Neural progenitor cell (in vitro differentiated cells): ENCODE results near the gene SEC62. TPM values are rescaled to one million over a fixed set of nuclear protein-coding genes. Genes with fewer than 3 reads are reported as not detected.

Source experiments
- DNase-seq: peaks from one replicate; pipeline ENCODE4 v3.0.0-alpha.2; 2016; ENCODE audit warnings: low spot score
- H2AFZ ChIP-seq: fragments of 200-600 bp; sonication (generic); replicated peaks from 2 replicates; pipeline ENCODE4 v1.6.1; 2016; ENCODE audit warnings: antibody characterized with exemption
- H3F3A ChIP-seq: fragments of 200-600 bp; sonication (generic); 2 replicates; pipeline ENCODE4 v1.6.1; 2016; ENCODE audit warnings: antibody characterized with exemption, low read depth
- H3K27ac ChIP-seq: fragments of 200-600 bp; sonication (generic); 2 replicates; pipeline ENCODE4 v1.5.1; 2016; ENCODE audit warnings: mild to moderate bottlenecking
- H3K27me3 ChIP-seq: fragments of 200-600 bp; sonication (generic); 2 replicates; pipeline ENCODE4 v1.6.1; 2016; ENCODE audit warnings: mild to moderate bottlenecking, moderate library complexity
- H3K36me3 ChIP-seq: fragments of 200-600 bp; sonication (generic); 2 replicates; pipeline ENCODE4 v1.5.1; 2016
- H3K4me1 ChIP-seq: fragments of 200-600 bp; sonication (generic); 2 replicates; pipeline ENCODE4 v1.6.1; 2016; ENCODE audit warnings: mixed run types
- H3K4me2 ChIP-seq: fragments of 200-600 bp; sonication (generic); 2 replicates; pipeline ENCODE4 v1.6.1; 2016
- H3K4me3 ChIP-seq: fragments of 200-600 bp; sonication (generic); 2 replicates; pipeline ENCODE4 v1.5.1; 2016
- H3K79me2 ChIP-seq: fragments of 200-600 bp; sonication (generic); 2 replicates; pipeline ENCODE4 v1.6.1; 2016; ENCODE audit warnings: low read depth
- H3K9ac ChIP-seq: fragments of 200-600 bp; sonication (generic); 2 replicates; pipeline ENCODE4 v1.6.1; 2016
- H3K9me3 ChIP-seq: fragments of 200-600 bp; sonication (generic); 2 replicates; pipeline ENCODE4 v1.5.1; 2016; ENCODE audit warnings: low read depth
- H4K20me1 ChIP-seq: fragments of 200-600 bp; sonication (generic); 2 replicates; pipeline ENCODE4 v1.6.1; 2016; ENCODE audit warnings: low read depth
- H3K27ac Mint-ChIP-seq: 3 replicates; pipeline ENCODE4 v1.8.0; 2021; ENCODE audit warnings: mixed read lengths
- H3K27me3 Mint-ChIP-seq: 2 replicates; pipeline ENCODE4 v1.8.0; 2022; ENCODE audit warnings: low read depth, mild to moderate bottlenecking, inconsistent platforms, moderate library complexity, mixed read lengths; ENCODE audit not compliant: insufficient read depth
- H3K36me3 Mint-ChIP-seq: 3 replicates; pipeline ENCODE4 v1.8.0; 2021; ENCODE audit warnings: mixed read lengths
- H3K4me1 Mint-ChIP-seq: 3 replicates; pipeline ENCODE4 v1.8.0; 2021; ENCODE audit warnings: mixed read lengths
- H3K4me3 Mint-ChIP-seq: 3 replicates; pipeline ENCODE4 v1.8.0; 2021; ENCODE audit warnings: mild to moderate bottlenecking, moderate library complexity, mixed read lengths
- H3K9me3 Mint-ChIP-seq: 3 replicates; pipeline ENCODE4 v1.8.0; 2020; ENCODE audit warnings: mixed read lengths
- EZH2 ChIP-seq: fragments of 200-600 bp; sonication (generic); IDR thresholded peaks from 2 replicates; pipeline ENCODE4 v1.6.1; 2017; ENCODE audit warnings: antibody characterized with exemption, mild to moderate bottlenecking, moderate library complexity
- EZH2phosphoT487 ChIP-seq: fragments of 200-600 bp; sonication (generic); IDR thresholded peaks from 2 replicates; pipeline ENCODE4 v1.6.1; 2017; ENCODE audit warnings: antibody characterized with exemption
- total RNA-seq: library from RNA; depleted of rRNA; stranded (reverse); fragments of >200 nt; gene quantifications from 2 replicates; pipeline ENCODE4 v1.2.3, GENCODE V29; 2015; ENCODE audit warnings: low replicate concordance
- TF ChIP-seq, protein P1 (sequence below): fragments of 200-600 bp; sonication (generic); IDR thresholded peaks from 2 replicates; pipeline ENCODE4 v1.5.1; 2017; ENCODE audit warnings: antibody characterized with exemption, mild to moderate bottlenecking

Gene SEC62
- total RNA-seq, 1 donor from 2014 or later, result 34.8 TPM

DNA sequence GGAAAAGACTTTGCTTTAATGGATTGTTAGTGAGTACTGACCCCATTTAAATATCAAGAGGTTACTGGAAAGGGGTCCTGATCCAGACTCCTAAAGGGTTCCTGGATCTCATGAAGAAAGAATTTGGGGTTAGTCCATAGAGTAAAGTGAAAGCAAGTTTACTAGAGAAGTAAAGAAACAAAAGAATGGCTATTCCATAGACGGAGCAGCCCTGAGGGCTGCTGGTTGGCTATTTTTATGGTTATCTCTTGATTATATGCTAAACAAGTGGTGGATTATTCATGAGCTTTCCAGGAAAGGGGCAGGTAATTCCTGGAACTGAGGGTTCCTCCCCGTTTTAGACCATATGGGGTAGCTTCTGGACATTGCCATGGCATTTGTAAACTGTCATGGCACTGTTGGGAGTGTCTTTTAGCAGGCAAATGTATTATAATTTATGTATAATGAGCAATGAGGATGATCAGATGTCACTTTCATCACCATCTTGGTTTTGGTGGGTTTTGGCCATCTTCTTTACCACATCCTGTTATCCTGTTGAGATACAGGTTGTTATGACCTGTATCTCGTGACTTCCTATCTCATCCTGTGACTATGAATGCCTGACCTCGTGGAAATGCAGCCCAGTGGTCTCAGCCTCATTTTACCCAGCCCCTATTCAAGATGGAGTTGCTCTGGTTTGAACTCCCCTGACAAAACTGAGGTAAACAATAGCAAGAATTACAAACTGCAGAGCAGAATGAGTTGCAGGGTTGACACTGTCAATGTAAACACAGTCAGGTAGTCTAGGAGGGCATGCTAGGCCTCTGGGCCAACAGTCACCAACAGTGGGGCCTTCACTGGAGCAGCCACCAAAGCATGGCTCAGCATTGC is 60.9 kb downstream of the SEC62 start:
- no peaks in the 10 kb centered on the region for H3K4me1 ChIP-seq
- H4K20me1 ChIP-seq, result no peaks in the 10 kb centered on the region
- Mint-ChIP-seq H3K4me1 (no peaks in the 10 kb centered on the region), H3K9me3 (no peaks in the 10 kb centered on the region), H3K27me3 (peaks cover 2% of the 10 kb centered on the region), H3K27ac (no peak overlapping the region), H3K4me3 (no peak overlapping the region), H3K36me3 (no peaks in the 10 kb centered on the region)
- DNase-seq, result no peak
- no peaks in the 10 kb centered on the region for H3K9me3 ChIP-seq
- no peak overlapping the region for H2AFZ ChIP-seq
- no peaks in the 10 kb centered on the region for H3K79me2 ChIP-seq
- no peak overlapping the region for H3K4me2 ChIP-seq
- no peak overlapping the region for H3K9ac ChIP-seq
- no peaks in the 10 kb centered on the region for H3F3A ChIP-seq
- no peak overlapping the region for H3K27ac ChIP-seq
- no peaks in the 10 kb centered on the region for H3K36me3 ChIP-seq
- TF ChIP-seq EZH2, result no peak
- TF ChIP-seq, protein P1, sequence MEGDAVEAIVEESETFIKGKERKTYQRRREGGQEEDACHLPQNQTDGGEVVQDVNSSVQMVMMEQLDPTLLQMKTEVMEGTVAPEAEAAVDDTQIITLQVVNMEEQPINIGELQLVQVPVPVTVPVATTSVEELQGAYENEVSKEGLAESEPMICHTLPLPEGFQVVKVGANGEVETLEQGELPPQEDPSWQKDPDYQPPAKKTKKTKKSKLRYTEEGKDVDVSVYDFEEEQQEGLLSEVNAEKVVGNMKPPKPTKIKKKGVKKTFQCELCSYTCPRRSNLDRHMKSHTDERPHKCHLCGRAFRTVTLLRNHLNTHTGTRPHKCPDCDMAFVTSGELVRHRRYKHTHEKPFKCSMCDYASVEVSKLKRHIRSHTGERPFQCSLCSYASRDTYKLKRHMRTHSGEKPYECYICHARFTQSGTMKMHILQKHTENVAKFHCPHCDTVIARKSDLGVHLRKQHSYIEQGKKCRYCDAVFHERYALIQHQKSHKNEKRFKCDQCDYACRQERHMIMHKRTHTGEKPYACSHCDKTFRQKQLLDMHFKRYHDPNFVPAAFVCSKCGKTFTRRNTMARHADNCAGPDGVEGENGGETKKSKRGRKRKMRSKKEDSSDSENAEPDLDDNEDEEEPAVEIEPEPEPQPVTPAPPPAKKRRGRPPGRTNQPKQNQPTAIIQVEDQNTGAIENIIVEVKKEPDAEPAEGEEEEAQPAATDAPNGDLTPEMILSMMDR, result no peak
- no peak for TF ChIP-seq EZH2phosphoT487
- H3K27me3 ChIP-seq, result no peaks in the 10 kb centered on the region
- no peak overlapping the region for H3K4me3 ChIP-seq

DNA sequence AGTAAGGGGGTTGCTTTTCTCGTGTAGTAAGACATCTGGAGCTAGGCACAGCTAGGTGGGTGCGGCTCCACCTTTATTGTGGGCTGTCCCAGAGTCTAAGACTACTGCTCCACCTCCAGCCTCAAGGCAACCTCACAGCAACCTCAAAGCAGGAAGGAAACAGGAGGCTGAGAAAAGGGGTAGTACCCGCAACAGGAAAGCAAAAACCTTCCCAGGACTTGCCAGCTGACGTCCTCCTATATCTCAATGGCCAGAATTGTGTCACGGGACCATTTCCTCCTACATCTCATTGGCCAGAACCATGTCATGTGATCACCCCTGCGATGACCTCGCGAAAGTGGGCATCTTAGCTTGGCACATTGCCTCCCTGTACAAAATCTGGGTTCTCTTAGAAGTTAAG is 66.9 kb downstream of the SEC62 start:
- Mint-ChIP-seq H3K4me3 (no peak overlapping the region), H3K27me3 (peaks cover 14% of the 10 kb centered on the region), H3K36me3 (no peaks in the 10 kb centered on the region), H3K4me1 (peaks cover 2% of the 10 kb centered on the region), H3K9me3 (no peaks in the 10 kb centered on the region), H3K27ac (no peak overlapping the region)
- Histone ChIP-seq H2AFZ (peak overlapping the region; percentile 34), H3K4me3 (no peak overlapping the region), H3K36me3 (no peaks in the 10 kb centered on the region), H3K79me2 (no peaks in the 10 kb centered on the region), H3K27me3 (peaks cover 13% of the 10 kb centered on the region), H3K4me1 (no peaks in the 10 kb centered on the region), H3K9ac (no peak overlapping the region), H3K27ac (no peak overlapping the region), H3K9me3 (no peaks in the 10 kb centered on the region), H3F3A (peaks cover 12% of the 10 kb centered on the region), H3K4me2 (no peak overlapping the region), H4K20me1 (no peaks in the 10 kb centered on the region)
- no peak for TF ChIP-seq EZH2
- TF ChIP-seq EZH2phosphoT487, result no peak
- TF ChIP-seq, protein P1, result no peak
- DNase-seq, result no peak

DNA sequence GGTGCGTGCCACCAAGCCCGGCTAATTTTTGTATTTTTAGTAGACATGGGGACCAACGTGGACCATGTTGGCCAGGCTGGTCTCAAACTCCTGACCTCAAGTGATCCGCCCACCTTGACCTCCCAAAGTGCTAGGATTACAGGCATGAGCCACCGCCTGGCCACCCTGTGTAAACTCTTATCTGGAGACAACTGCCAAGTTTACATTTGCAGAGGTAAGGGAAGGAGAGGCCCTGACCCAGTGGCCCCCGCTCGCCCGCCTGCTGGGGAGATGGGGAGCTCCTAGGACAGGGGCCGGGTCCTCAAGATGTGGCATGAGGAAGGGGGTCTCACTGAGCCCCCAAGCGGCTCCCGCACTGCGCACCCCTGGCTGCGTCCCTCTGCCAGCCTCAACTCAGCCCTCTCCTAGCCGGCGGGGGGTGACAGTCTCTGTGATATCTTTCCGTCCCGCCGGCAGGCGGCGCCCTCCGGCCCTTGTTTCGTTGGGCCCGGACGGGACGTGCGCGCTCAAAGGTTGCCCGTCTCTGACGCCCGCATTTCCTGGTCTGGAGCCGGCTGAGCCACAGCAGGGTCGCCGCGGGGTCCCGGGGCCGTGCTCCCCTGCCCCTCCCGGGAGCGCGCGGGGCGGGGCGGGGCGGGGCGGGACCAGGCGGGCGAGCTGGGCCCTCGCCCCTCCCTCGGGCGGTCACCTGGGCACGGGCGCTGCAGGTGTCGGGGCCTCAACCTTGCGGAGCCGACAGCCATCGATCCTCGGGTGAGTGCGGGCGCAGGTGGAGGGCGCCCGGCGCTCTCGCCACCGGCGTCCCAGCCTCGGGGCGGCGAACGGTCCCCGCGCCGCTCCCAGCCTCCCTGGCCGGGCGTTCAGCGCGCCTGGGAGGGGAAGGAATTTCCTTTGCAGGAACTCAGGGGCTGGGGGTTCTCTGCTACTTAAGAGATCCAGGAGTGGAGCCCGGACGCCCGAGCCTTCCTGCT is 71.1 kb downstream of the SEC62 start, which contains the start of gene GPR160:
TSS of gene GPR160 (plus strand) at position 533 of the 971 bp plus-strand sequence. CDS start 45,978 bp downstream, outside the sequence.
- H3K4me1 ChIP-seq, result peaks cover 7% of the 10 kb centered on the region
- H3K27ac Mint-ChIP-seq, result no peak within 1 kb of the TSS
- no peak within 1 kb of the TSS for H3K27ac ChIP-seq
- H3K4me1 Mint-ChIP-seq, result peaks cover 14% of the 10 kb centered on the region
- H2AFZ ChIP-seq, result peak within 1 kb of the TSS; percentile 99
- TF ChIP-seq, protein P1, result peak; percentile 85
- TF ChIP-seq EZH2phosphoT487, result no peak
- H3K9me3 Mint-ChIP-seq, result no peaks in the 10 kb centered on the region
- peak within 1 kb of the TSS; percentile 84 for H3K4me3 ChIP-seq
- H3K36me3 Mint-ChIP-seq, result no peaks in the 10 kb centered on the region
- H3K27me3 Mint-ChIP-seq, result peaks cover 43% of the 10 kb centered on the region
- no peaks in the 10 kb centered on the region for H3K36me3 ChIP-seq
- DNase-seq, result peak; percentile 89
- H3K4me3 Mint-ChIP-seq, result peak within 1 kb of the TSS; percentile 88
- H3K79me2 ChIP-seq, result no peaks in the 10 kb centered on the region
- no peak within 1 kb of the TSS for H3K9ac ChIP-seq
- H3K27me3 ChIP-seq, result peaks cover 48% of the 10 kb centered on the region
- H3K4me2 ChIP-seq, result peak within 1 kb of the TSS; percentile 95
- H3F3A ChIP-seq, result peaks cover 36% of the 10 kb centered on the region
- H3K9me3 ChIP-seq, result no peaks in the 10 kb centered on the region
- H4K20me1 ChIP-seq, result no peaks in the 10 kb centered on the region
